GM12878 (cell line): ENCODE results near the gene LEMD3. TPM values are rescaled to one million over a fixed set of nuclear protein-coding genes. Genes with fewer than 3 reads are reported as not detected.

ENCODE experiments used
- ATAC-seq: fragments of 200-7000 bp; cut with Tn5 transposase; 3 replicates; pipeline ENCODE4 v1.9.1; 2020; ENCODE audit warnings: mild to moderate bottlenecking, moderate library complexity
- BruUV-seq: library from RNA; stranded (reverse); fragments of 400-500 nt; replicated peaks from 2 replicates; lab custom pipeline; 2021; lab: Mats Ljungman, UMichigan
- CTCF ChIA-PET: fragments of 300-600 bp; sonication (Branson Sonifier 250); formaldehyde crosslinking; extraction: SDS; loops from one replicate; lab custom pipeline; 2021; ENCODE audit warnings: inconsistent platforms; lab: Yijun Ruan, JAX
- POLR2A ChIA-PET: fragments of 350-600 bp; formaldehyde crosslinking; extraction: SDS; loops from one replicate; lab custom pipeline; 2021; ENCODE audit warnings: inconsistent platforms; lab: Charles Lee
- RAD21 ChIA-PET: fragments of 300-600 bp; sonication (Branson Sonifier 250); formaldehyde crosslinking; loops from one replicate; lab custom pipeline; 2023; ENCODE audit warnings: antibody characterized with exemption; ENCODE audit not compliant: unreplicated experiment; lab: Charles Lee
- SMC1A ChIA-PET: fragments of 300-600 bp; sonication (Branson Sonifier 250); formaldehyde crosslinking; loops from one replicate; lab custom pipeline; 2023; ENCODE audit not compliant: unreplicated experiment, uncharacterized antibody; lab: Charles Lee
- DNase-seq: peaks from one replicate; pipeline ENCODE4 v3.0.0-alpha.2; 2011; ENCODE audit warnings: low read depth, low spot score
- FAIRE-seq: peaks from 3 replicates; lab custom pipeline; 2011; peaks lifted over from hg19 to GRCh38; lab: Jason Lieb, UNC
- H2AFZ ChIP-seq: 2 replicates; pipeline ENCODE4 v1.6.0; 2011; ENCODE audit warnings: low read depth, low read length, control low read depth; ENCODE audit not compliant: control insufficient read depth
- H3K27ac ChIP-seq: 2 replicates; pipeline ENCODE4 v1.5.1; 2011; ENCODE audit warnings: control low read depth; ENCODE audit not compliant: control insufficient read depth, insufficient read depth
- H3K27me3 ChIP-seq, 2 experiments: replicated peaks in 1 of 2; 2 replicates each; pipeline versions ENCODE4 v1.6.0 to v1.6.1; 2011; ENCODE audit warnings: low read length in 1 of 2; ENCODE audit not compliant: control insufficient read depth in 2 of 2, insufficient read depth in 2 of 2
- H3K36me3 ChIP-seq, 2 experiments: 2 replicates each; pipeline ENCODE4 v1.5.1; 2011; ENCODE audit warnings: low read length in 1 of 2; ENCODE audit not compliant: control insufficient read depth in 2 of 2, insufficient read depth in 2 of 2
- H3K4me1 ChIP-seq: 2 replicates; pipeline ENCODE4 v1.6.1; 2011; ENCODE audit warnings: mild to moderate bottlenecking, low read length, moderate library complexity, mixed read lengths; ENCODE audit not compliant: control insufficient read depth, insufficient read depth
- H3K4me2 ChIP-seq: 2 replicates; pipeline ENCODE4 v1.6.0; 2011; ENCODE audit warnings: control low read depth; ENCODE audit not compliant: control insufficient read depth, insufficient read depth
- H3K4me3 ChIP-seq: fragments of 200-600 bp; sonication (generic); 2 replicates; pipeline ENCODE4 v1.5.1; 2016
- H3K79me2 ChIP-seq: 2 replicates; pipeline ENCODE4 v1.6.0; 2011; ENCODE audit warnings: low read length; ENCODE audit not compliant: control insufficient read depth, insufficient read depth
- H3K9ac ChIP-seq: 2 replicates; pipeline ENCODE4 v1.8.0; 2011; ENCODE audit warnings: low read length, control low read depth, mixed read lengths; ENCODE audit not compliant: control insufficient read depth, insufficient read depth
- H3K9me3 ChIP-seq: replicated peaks from 3 replicates; pipeline ENCODE4 v1.5.1; 2011; ENCODE audit warnings: mild to moderate bottlenecking, low read length; ENCODE audit not compliant: control insufficient read depth, insufficient read depth
- H4K20me1 ChIP-seq: 2 replicates; pipeline ENCODE4 v1.6.0; 2011; ENCODE audit not compliant: control insufficient read depth, insufficient read depth
- FOS ChIP-seq: IDR thresholded peaks from 3 replicates; pipeline ENCODE4 v1.6.1; 2011; ENCODE audit warnings: borderline replicate concordance; ENCODE audit not compliant: insufficient read length; ENCODE audit errors: extremely low read depth
- LARP7 ChIP-seq: fragments of 450-650 bp; IDR thresholded peaks from 2 replicates; pipeline ENCODE4 v1.6.1; 2017; ENCODE audit warnings: mild to moderate bottlenecking
- MLLT1 ChIP-seq: fragments of 450-650 bp; IDR thresholded peaks from 2 replicates; pipeline ENCODE4 v1.6.1; 2016; ENCODE audit warnings: mild to moderate bottlenecking
- NFYB ChIP-seq: IDR thresholded peaks from 2 replicates; pipeline ENCODE4 v1.6.1; 2011; ENCODE audit warnings: low read depth, mild to moderate bottlenecking, low read length, improper control_type of control experiment, moderate library complexity; ENCODE audit not compliant: insufficient read depth
- NR2C1 ChIP-seq: fragments of 450-650 bp; IDR thresholded peaks from 2 replicates; pipeline ENCODE4 v1.6.1; 2017; ENCODE audit warnings: antibody characterized with exemption, mild to moderate bottlenecking, moderate library complexity
- RAD21 ChIP-seq: IDR thresholded peaks from 2 replicates; pipeline ENCODE4 v1.6.1; 2011; ENCODE audit warnings: mild to moderate bottlenecking, low read depth, low read length, moderate library complexity; ENCODE audit not compliant: insufficient read depth
- TCF7 ChIP-seq: IDR thresholded peaks from 2 replicates; pipeline ENCODE4 v1.6.1; 2014; ENCODE audit warnings: antibody characterized with exemption, borderline replicate concordance
- ZZZ3 ChIP-seq: IDR thresholded peaks from 2 replicates; pipeline ENCODE4 v1.6.1; 2011; ENCODE audit warnings: low read depth; ENCODE audit not compliant: control insufficient read depth, insufficient read length
- WGBS: methylation state at CpG from one replicate; pipeline ENCODE4 v1.1.6; 2016; ENCODE audit warnings: low lambda C conversion rate; ENCODE audit not compliant: insufficient replicate concordance, insufficient coverage; ENCODE audit errors: missing lambda C conversion rate; 5-methylcytosine and 5-hydroxymethylcytosine counted together
- in situ Hi-C: fragments of 300-500 bp; cut with MboI; formaldehyde crosslinking; loops from 9 replicates; pipeline ENCODE4 v1.14.3; 2018; ENCODE audit warnings: mixed read lengths
- intact Hi-C: fragments of 100-400 bp; cut with micrococcal nuclease; formaldehyde crosslinking; loops from one replicate; pipeline ENCODE4 v1.14.2; 2022; ENCODE audit not compliant: unreplicated experiment
- polyA plus RNA-seq, 11 experiments: library from polyadenylated mRNA; depleted of rRNA in 4 of 11; unstranded in 6 of 11; stranded (reverse) in 5 of 11; fragments of >200 nt; fragmentation: Nextera tagmentation in 4 of 11; fragmentation: Illumina TruSeq in 1 of 11; extraction: Ambion mirVana in 4 of 11; extraction: Trizol in 1 of 11; gene quantifications; 1 replicate in 1 of 11; 2 replicates in 10 of 11; pipeline versions ENCODE4 v1.2.1 to v1.2.3, GENCODE V29; 2011 to 2016; ENCODE audit warnings: inconsistent platforms in 2 of 11, missing spikeins in 2 of 11, low read depth in 1 of 11
- total RNA-seq, 4 experiments: library from RNA; depleted of rRNA in 3 of 4; stranded (reverse); fragments of >200 nt in 3 of 4; fragmentation: Illumina TruSeq in 1 of 4; extraction: Trizol in 1 of 4; gene quantifications; 2 replicates each; pipeline versions ENCODE4 v1.2.1 to v1.2.3, GENCODE V29; 2013 to 2021

The LEMD3 gene
- total and polyA plus RNA-seq, 10 of the 15 experiments (the other 5 are each of a cell fraction or from before 2014, with no cell fraction given), result 7.5 to 26.0 (median 16.5) TPM

GRCh38 chr12:65275627-65276026 lies 106.2 kb downstream of the LEMD3 start (continued):
- TF ChIP-seq LARP7 (no peak), RAD21 (no peak)

DNA sequence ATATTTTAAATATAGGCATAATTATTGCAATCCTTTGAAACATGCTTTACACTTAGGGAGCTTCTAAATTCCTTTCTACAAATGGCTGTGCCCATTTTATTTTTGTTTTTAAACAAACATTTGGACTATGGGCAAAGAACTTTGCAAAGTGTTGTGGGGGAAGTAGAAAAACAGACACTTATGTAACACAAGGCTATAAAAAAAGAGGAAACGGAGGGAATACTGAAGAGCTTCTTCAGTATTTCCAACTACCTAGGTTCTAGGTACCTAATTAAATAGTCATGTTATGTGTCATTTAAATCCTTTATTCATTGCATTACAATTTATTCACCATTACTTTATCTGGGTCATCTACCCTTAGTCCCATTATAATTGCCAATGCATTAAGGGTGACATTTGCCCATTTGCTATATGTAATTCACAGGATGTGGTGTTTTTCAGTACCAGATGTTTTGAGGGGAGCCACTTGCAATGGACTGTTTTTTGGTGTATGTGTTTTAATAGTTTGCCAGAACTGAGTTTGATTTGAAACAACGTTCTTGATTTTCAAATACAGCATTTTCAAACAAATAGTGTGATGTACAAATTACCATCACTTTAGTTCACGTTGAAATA lies 107.6 kb downstream of the LEMD3 start:
- H3K36me3 ChIP-seq, result no peaks in the 10 kb centered on the region
- peaks cover 3 to 7% of the 10 kb centered on the region in 2 experiments for H3K27me3 ChIP-seq
- SMC1A ChIA-PET, result no interaction called here
- RAD21 ChIA-PET, result no interaction called here
- H3K9me3 ChIP-seq, result no peaks in the 10 kb centered on the region
- FAIRE-seq (no peak), DNase-seq (no peak), ATAC-seq (no peak)
- H3K79me2 ChIP-seq, result no peaks in the 10 kb centered on the region
- POLR2A ChIA-PET, result no interaction called here
- H3K9ac ChIP-seq, result no peak overlapping the region
- WGBS, result 0% methylated on average over 3 of the region's 3 CpGs
- H3K4me2 ChIP-seq, result no peak overlapping the region
- H2AFZ ChIP-seq, result no peak overlapping the region
- CTCF ChIA-PET, result interaction anchor here (1.2 kb wide), 1 partner anchor 386 kb away, joined by 3 read pairs; no protein-coding TSS in a partner anchor
- no peaks in the 10 kb centered on the region for H3K4me1 ChIP-seq
- intact Hi-C loops, result no loop called here
- H4K20me1 ChIP-seq, result no peaks in the 10 kb centered on the region
- H3K4me3 ChIP-seq, result no peak overlapping the region
- no peak overlapping the region for H3K27ac ChIP-seq
- no TSS peak for BruUV-seq
- TF ChIP-seq TCF7 (no peak), FOS (no peak), MLLT1 (no peak), NFYB (no peak), NR2C1 (no peak), ZZZ3 (no peak)
- in situ Hi-C loops, result no loop called here
